Anterior cingulate cortex (tissue), 58 donors: ENCODE data around the gene FRMD4B.

Experiments used
- DNase-seq, 58 donors: peaks; one replicate each; lab custom pipeline; 2025; lab: John Stamatoyannopoulos, UW

Gene FRMD4B

GRCh38 chr3:69368129-69368741 is 17.7 kb downstream of the FRMD4B start:
- no peak for DNase-seq

DNA sequence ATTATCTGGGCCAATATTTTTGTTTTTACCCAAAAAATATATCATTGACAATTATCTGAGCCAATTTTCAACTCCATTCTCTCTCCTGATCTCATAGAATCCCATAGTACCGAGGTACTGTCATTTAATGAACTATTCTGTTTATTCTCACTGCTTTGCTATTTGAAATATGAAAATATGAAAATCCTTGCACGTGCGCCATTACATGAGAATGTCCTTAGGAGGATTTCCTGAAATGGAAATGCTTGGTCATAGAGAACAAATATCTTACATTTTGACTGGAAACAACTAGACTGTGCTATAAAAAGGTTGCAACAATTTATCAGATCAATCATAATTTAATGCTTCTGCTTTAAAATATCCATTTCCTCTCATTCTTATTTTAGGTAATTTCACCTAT is 18.3 kb downstream of the FRMD4B start:
- DNase-seq = no peak

- DNase-seq = peak in 1 of 58 donors; percentile 6
Measured at GRCh38 chr3:69364354-69364753, 21.5 kb downstream of the FRMD4B start.

GRCh38 chr3:69360690-69361089 is 25.2 kb downstream of the FRMD4B start:
- DNase-seq = no peak

- DNase-seq = no peak
Measured at GRCh38 chr3:69359916-69360315, 26.0 kb downstream of the FRMD4B start.

DNA sequence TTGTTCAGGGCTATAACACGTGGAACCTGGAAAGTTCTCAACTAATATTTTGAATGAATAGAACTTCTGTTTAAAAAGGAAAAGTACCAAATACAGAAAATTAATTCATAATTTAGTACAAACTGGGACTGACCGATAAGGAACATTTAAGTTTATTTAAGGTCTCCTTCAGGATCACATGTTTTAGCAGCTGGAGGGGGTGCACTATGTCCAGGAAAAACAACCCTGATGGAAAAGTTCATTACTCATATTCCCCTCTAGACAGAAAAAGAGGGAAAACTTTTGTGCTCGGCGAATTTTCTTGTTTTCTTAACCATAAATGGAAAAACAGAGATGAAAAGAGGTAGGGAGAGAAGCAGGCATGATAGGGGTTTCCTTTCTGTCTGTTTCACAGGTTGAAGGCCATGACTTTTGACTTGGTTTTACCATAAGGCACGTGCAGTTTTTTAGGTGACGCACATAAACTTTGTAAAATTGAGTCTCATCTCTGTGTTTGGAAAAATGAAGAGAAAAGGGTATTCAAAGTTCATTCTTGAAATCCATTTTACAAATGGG is 26.5 kb downstream of the FRMD4B start:
- DNase-seq = no peak

- no peak for DNase-seq
Measured at GRCh38 chr3:69357196-69357595, 28.7 kb downstream of the FRMD4B start.

- peak in 2 of 58 donors; percentile 15 to 25 for DNase-seq
Measured at GRCh38 chr3:69354948-69355347, 30.9 kb downstream of the FRMD4B start.

- DNase-seq = peak in 1 of 58 donors; percentile 5
Measured at GRCh38 chr3:69353503-69353902, 32.4 kb downstream of the FRMD4B start.

DNA sequence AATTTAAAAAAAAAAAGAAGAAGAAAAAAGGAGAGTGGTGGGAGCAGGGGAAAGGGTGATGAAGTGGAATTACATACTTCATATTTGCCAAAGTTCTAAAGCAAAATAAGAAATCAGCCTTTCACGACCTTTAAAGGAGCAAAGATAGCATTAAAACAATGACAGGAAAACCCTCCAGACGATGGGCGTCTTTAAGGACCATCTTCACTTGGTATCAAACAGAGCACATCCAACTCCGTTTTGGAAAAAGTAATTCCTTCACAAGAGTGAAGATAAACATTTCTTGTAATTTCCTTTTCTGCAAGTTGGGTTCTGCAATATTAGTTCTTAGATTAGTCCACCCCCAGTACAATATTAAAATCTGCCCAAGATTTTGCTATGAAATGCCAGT is 32.8 kb downstream of the FRMD4B start:
- DNase-seq = no peak

- DNase-seq = peak in 1 of 58 donors; percentile 41
Measured at GRCh38 chr3:69352305-69353087, 33.4 kb downstream of the FRMD4B start.

DNA sequence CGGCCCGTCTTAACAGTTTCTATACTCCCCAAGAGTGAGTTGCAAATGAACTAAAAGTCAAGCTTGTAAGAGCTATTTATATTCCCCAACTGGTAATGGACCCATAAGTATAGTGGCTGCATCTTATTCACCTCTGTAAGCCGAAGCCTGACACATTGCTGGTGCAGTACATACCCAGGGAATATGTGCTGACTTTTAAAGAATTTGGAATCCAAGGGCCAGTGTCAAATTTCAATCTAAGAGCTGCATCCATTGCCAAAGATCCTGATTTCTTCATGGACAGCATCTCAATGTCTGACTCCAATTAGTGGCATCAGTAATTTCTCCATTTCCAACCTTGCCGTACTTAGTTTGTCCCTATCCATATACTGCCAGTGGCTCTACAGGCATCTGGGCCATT is 42.0 kb downstream of the FRMD4B start:
- DNase-seq = no peak

- no peak for DNase-seq
Measured at GRCh38 chr3:69342074-69342473, 43.8 kb downstream of the FRMD4B start.

DNA sequence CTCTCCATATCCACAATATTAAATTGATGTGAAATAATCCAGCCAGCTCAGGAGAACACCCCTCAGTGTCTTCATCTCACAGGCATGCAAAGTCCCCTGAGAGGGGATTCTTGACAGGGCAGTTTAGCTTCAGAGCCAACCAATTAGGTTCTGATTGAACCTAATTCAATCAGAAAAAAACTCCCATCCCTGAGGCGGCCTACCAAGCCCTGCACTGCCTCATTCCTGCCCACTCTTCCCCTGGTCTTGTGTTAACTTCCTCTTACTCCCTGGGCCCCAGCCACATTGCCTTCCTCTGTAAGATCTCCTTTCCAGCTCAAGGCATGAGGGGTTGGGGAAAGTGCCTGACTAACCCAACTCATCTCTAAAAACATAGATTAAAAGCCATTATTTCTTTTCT is 46.1 kb downstream of the FRMD4B start:
- no peak for DNase-seq

DNA sequence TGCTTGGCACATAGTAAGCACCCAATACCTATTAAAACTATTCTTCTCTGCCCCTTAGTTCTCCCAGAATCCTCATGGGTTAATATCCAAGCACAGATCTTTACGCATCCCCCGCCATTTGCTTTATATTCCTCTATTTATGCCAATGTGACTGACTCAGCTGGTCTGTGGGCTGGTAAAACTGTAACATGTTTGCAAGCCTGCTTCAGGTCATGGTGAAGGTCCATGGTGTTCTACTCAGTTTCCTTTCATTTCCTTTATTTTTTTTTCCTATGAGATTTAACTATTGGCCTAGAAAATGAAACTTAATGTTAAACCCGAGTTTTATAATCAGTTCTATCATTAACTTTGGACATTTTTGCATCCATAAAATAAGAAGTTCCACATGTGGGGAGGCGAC is 47.0 kb downstream of the FRMD4B start:
- no peak for DNase-seq

DNA sequence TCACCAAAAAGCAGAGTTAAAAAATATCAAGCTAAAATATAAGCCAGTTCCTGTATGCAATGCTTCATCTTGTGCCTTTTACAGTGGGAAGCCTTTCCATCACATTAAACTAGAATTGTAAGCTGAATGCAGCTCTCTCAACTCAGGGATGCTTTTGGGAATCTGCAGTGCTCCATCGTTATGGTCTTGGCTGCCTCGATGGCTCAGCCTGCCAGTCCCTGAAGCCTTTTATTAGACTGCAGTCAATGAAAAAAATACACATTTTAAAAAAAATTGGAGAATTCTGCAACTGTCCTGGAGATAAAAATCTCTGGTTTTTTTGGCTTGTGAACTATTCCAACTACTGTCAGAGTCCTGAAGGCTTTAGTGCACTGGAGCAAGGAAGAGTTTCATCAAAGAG is 53.0 kb downstream of the FRMD4B start:
- no peak for DNase-seq

DNA sequence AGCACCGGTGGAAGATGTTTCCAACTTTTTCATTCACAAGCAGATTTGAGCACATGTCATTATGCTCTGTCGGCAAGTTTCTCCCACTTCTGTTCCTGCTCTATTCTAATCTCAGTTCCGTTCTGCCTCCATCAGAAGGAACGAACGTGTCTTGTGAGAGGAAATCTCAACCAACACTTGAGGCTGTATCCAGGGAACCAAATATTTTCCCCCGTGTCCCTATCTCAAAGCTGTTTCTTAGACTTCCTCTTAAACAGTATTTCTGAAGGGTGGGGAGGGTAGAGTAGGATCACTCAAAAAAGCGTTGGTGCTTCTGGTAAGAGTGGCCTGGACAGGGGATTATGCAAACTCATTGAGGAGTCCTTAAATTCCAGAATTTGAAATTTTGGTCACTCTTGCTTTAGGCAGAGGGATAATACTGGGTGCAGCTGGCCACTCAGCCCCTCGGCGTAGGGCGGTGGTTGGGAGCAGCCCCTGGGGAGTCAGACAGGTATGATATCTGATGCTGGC is 54.9 kb downstream of the FRMD4B start:
- DNase-seq = peak in 2 of 58 donors; percentile 27 to 43

GRCh38 chr3:69329892-69330291 is 56.0 kb downstream of the FRMD4B start:
- DNase-seq = no peak

DNA sequence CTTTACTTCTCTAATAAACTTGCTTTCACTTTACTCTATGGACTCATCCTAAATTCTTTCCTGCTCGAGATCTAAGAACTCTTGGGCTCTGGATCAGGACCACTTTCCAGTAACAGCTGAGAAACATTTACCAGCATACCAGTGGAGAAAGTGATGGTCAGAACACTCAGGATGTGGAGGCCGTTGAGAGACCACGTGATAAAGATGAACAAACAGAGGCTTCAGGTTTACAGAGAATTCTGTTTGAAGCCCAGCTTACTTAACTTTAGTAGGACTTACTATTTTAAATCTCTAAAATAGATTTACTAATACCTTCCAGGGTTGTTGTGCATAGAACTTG is 57.0 kb downstream of the FRMD4B start:
- DNase-seq = no peak

- no peak for DNase-seq
Measured at GRCh38 chr3:69328103-69328962, 57.6 kb downstream of the FRMD4B start.

- no peak for DNase-seq
Measured at GRCh38 chr3:69326855-69327300, 59.0 kb downstream of the FRMD4B start.
